HL-60/S4 (cell line): ENCODE results near the gene PNMA8B.
"Not testable (repeated sequence)": the region's sequence is repeated elsewhere in the genome, so short reads cannot be mapped to it uniquely, and the experiment has no call there.

Source experiments
- in situ Hi-C: fragments of 300-500 bp; cut with MboI; formaldehyde crosslinking; loops from 2 replicates; pipeline ENCODE4 v1.14.3; 2022; ENCODE audit warnings: low sequenced_read_pairs

The PNMA8B gene

GRCh38 chr19:46495786-46496099, at the start of gene PNMA8B:
PNMA8B (minus strand) TSS chr19:46495867; CDS start chr19:46495465, 402 bp downstream.
- in situ Hi-C loops, result no loop called here

DNA sequence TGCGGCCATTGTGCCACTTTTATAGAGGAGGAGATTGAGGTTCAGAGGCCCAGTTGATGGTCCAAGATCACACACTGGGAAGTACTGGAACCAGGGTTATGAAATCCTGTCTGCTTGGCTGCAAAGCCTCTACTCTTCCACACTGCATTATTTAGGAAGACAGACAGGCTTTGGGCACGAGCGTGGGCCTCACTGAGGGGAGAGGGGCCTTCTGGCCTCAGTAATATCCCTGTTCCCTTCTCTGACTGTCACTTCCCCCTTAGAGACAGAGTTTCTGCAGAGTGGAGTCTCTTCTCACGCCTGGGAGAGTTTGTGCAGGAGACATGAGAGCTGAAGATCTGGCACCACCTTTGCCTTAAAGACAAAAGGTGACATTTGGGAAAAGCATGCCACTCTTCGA, 49.0 kb upstream of the PNMA8B start:
- in situ Hi-C loops, result no loop called here

GRCh38 chr19:46542428-46543230, 47.0 kb upstream of the PNMA8B start:
- in situ Hi-C loops, result no loop called here

DNA sequence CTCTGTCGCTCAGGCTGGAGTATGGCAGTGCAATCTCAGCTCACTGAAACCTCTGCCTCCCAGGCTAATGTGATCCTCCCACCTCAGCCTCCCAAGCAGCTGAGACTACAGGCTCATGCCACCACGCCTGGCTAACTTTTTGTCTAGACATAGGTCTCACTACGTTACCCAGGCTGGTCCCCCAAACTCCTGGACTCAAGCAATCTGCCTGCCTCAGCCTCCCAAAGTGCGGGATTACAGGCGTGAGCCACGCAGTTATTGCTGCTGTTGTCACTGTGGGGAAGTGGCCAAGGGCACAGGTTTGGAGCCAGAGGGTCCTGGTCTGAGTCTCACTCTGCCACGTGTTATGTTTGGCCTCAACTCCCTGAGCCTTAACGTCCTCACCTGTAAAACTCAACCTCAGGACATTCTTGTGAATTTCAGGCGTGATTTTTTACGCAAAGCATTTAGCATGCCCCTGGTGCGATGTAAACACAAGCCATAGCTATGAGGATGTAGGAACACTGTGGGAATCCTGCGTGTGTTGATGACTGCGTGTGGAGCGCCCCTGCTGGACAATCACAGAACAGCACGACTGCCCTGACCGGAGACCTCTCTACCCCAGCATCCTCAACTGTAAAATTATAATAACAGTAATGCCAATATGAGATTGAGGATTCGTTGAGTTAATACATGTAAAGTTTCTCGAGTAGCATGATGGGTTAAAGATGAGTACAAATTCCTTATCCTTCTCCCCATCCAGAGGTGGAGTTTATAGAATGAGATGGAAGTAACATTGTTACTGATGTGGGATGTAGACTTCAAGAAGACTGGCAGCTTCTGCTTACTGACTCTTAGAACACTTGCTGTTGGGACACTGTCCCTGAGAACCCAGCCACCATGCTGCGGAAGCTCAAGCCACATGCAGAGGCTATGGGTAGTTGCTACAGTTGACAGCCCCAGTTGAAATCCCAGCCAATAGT, 41.8 kb upstream of the PNMA8B start:
- in situ Hi-C loops, result no loop called here

DNA sequence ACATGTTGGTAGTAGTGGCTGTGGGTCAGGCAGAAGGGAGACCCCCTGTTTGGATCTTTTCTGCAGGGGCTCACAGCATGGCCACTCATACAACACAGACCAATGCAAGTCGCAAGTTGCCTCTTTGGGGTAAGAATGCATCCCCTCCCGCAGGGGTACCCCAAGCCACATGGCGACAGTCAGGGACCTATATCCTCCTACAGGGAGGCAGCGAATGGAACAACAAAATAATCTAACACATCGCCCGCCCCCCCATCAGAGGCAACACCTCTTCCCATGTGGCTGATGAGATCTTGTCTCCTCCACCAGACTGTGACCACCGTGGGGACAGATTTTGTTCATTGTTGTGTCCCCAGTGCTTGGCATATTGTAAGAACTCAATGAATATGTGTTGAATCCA, 40.7 kb upstream of the PNMA8B start:
- in situ Hi-C loops, result no loop called here

GRCh38 chr19:46533621-46534081, 38.0 kb upstream of the PNMA8B start:
- in situ Hi-C loops, result no loop called here

DNA sequence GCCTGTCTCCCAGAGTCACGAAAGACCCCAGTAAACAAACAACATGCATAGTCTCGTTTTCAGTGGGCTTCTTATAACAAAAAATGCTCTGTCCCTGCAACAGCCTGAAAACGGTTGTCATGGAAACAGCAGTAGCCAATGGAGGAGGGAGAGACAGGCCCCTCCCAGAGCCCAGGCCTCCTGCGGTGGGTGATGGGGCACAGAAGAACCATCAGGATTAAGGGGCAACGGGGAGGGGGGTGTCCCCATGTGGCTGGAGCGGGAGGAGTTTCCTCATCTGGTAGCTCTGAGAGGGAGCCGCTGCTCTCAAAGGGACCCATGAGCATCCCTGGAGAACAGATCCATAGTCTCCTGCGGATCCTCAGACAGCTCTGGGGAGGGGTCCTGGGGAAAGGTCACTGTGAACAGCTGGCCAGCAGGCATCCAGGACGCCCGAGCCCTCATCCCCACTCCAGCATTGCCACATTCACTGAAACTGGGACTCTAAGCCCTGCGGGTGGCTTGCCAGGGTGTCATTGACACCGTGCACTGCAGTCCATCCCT, 37.5 kb upstream of the PNMA8B start:
- in situ Hi-C loops, result no loop called here

DNA sequence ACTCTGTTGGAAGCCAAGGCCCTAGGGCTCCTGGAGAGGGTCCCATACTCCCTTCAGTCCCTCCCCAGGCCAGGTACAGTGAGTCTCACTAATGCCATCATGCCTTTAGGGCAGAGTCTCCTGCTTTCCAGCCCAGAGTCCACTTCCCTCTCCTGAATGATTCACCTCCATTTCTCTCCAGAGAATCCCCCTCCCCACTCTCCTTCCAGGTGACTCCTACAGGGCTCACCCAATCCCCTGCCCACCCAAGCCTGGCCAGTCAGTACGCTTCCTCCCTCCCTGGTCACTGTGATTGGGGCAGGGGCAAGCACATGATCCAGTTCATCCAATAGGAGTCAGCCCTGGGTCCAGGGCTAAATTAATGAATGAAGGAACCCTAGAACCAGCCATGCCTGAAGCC, 35.0 kb upstream of the PNMA8B start:
- in situ Hi-C loops, result no loop called here

GRCh38 chr19:46529622-46530451, 34.2 kb upstream of the PNMA8B start:
- in situ Hi-C loops, result no loop called here

DNA sequence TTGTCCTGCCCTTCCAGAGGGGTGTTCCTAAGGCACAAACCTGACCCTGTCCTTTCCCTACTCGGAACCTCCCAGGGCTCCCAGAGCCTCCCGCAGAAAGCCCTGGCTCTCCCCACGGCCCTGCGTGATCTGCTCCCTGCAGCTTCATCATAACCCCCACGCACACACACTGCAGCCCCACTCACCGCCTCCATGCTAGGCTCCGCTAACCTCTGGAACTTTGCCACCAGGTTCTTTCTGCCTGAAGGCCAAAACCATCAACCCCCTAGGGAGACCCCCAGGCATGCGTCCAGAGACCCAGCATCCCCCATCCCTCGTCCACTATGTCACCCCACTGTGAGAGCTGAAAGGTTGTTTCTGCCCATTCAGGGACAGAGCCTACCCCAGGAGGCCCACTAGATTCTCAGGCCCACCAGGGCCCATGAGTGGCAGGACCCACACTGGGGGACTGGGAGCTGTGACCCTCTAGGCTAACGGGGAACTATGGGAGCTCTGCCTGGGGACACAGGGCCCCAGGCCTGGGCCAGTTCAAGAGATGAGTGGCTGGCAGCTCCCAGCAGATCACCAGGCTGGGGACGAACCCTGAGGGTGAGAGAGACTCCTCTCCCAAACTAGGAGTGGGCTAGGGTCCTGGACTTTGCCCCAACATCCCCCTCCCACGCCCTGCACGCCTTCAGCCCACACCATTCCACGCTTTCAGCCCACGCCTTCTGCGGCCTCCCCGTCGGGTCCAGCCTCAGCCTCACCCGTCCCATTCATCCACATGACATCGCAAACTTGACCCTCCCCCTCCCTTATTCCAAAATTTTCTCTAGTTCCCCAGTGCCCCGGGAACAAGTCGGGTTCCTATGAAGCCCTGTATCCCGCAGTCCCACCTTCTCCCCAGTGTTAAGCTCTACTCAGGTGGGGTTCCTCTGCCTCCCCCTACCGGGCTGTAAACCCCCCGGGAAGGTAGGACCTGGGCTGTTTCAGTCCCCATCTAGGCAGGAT, 33.2 kb upstream of the PNMA8B start:
- in situ Hi-C loops, result no loop called here

DNA sequence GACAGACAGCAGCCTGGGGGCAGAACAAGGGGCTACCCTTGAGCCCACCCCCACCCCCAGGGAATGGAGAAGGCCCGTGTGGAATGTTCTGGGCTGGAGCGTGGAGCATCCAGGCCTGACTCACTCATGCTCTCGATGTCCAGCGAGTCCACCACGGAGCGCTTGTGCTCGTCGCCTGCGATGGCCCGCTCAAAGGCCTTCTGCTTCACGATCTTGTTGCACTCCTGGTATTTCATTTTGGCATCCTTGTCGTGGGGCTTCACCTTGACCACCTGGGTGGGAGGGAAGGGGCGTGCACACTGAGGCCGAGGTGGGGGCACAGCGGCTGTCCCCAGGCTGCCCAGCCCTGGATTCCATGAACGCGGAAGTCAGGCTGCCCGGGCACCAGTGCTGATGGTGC, 31.1 kb upstream of the PNMA8B start:
- in situ Hi-C loops, result not testable (repeated sequence)

DNA sequence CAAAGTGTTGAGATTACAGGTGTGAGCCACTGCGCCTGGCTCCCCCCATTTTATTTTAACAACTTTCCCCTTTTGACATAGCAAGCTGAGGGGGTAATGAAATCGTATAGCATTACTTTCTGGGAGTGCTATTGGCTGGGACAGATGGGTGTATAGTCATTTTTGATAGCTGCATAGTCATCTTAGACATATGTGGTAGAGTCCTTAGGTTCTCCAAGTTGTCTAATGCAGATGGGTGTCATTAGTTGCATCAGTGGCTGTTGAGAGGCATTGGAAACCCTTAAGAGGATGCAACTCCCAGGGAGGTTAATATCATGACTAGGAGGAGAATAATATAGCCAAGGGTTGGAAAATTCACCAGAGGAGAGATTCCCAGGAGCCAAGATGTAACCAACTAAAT, 28.6 kb upstream of the PNMA8B start:
- in situ Hi-C loops, result no loop called here

DNA sequence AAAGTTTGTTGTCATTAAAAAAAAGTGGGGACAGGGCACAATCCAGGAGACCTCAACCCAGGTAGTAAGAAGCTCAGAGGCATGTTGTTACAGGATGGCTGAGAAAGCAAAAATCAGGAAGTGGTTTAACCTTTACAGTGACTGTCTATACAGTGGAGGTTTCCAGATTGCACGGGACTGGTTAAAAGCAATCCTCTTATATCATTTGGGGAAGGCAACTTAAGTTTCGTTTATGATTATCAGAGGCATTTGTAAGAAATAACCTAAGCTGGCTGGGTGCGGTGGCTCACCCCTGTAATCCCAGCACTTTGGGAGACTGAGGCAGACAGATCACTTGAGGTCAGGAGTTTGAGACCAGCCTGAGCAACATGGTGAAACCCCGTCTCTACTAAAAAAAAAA, 27.3 kb upstream of the PNMA8B start:
- in situ Hi-C loops, result not testable (repeated sequence)

DNA sequence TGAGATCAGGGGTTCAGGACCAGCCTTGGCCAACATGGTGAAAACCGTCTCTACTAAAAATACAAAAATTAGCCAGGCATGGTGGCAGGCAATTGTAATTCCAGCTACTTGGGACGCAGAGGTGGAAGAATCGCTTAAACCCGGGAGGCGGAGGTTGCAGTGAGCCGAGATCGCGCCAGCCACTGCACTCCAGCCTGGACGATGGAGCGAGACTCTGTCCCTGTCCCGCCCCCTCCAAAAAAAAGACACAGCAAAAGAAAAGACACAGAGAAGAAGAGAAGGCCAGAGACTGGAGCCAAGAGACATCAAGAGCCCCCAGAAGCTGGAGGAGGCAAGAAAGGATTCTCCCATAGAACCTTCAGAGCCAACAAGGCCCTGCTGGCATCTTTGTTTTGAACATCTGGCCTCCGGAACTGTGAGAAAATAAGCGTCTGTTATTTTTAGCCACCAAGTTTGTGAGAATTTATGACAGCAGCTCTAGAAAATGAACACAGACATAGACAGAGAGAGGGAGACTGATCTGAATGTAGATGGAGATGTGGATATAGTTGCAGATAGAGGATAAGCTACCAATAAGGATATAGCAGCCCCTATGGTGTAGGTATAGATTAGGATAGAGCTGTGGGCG, 25.7 kb upstream of the PNMA8B start:
- in situ Hi-C loops, result no loop called here

- in situ Hi-C loops, result no loop called here
Observed at GRCh38 chr19:46520616-46521015, 24.9 kb upstream of the PNMA8B start.

DNA sequence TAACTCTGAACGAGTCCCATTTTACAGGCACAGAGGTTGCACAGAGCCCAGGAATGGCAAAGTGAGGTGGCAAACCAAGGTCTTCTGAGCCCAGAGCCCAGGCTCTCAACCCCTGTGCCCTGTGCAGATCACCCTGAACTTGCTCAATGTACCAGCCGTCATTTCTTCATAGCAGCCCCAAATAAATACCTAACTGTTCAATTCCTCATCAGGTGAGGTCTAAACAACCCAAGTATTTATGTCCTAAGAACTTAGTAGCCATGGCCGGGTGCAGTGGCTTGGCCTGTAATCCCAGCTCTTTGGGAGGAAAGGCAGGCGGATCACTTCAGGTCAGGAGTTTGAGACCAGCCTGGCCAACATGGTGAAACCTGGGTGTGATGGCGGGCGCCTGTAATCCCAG, 21.8 kb upstream of the PNMA8B start:
- in situ Hi-C loops, result loop anchor here (10.0 kb wide), 1 partner anchor 233 kb away; no protein-coding TSS in a partner anchor

GRCh38 chr19:46515879-46516350, 20.2 kb upstream of the PNMA8B start:
- in situ Hi-C loops, result loop anchor here (10.0 kb wide), 1 partner anchor 231 kb away; no protein-coding TSS in a partner anchor

DNA sequence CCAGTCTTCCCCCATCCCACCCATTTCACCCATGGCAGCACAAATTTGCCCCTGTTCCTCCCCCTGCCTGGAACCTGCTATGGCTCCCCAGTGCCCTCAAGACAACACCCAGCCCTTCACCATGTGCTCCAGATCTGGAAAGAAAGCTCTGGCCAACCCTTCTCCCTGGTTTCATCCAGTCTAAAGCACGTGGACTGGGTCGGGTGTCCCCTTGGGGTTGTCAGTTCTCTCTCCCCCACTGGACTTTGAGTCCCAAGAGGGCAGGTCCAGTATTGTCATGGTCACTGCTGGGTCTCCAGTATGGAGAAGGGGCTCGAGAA, 19.6 kb upstream of the PNMA8B start:
- in situ Hi-C loops, result loop anchor here (10.0 kb wide), 1 partner anchor 230 kb away; no protein-coding TSS in a partner anchor
